CD4-positive, alpha-beta T cell (primary cell): ENCODE measurements around the gene NFIC. TPM values are rescaled to one million over a fixed set of nuclear protein-coding genes. Genes with fewer than 3 reads are reported as not detected.

ENCODE experiments used
- ATAC-seq: fragments of 200-7000 bp; cut with Tn5 transposase; one replicate; pipeline ENCODE4 v1.10.0; 2022; ENCODE audit warnings: mild to moderate bottlenecking; ENCODE audit not compliant: poor library complexity
- CTCF ChIA-PET: fragments of 350-600 bp; sonication (Branson Sonifier 250); formaldehyde crosslinking; loops from one replicate; lab custom pipeline; 2021; ENCODE audit warnings: antibody characterized with exemption, inconsistent platforms; lab: Charles Lee
- POLR2A ChIA-PET: fragments of 350-600 bp; sonication (Branson Sonifier 250); formaldehyde crosslinking; loops from one replicate; lab custom pipeline; 2021; ENCODE audit warnings: antibody characterized with exemption, inconsistent platforms; lab: Charles Lee
- DNase-seq, 14 experiments: peaks; one replicate each; pipeline ENCODE4 v3.0.0-alpha.2; 2013 to 2020; ENCODE audit warnings: mixed read lengths in 2 of 14
- H3K27ac ChIP-seq, 2 donors: one replicate each; pipeline versions ENCODE4 v1.5.1 to v1.7.0; 2013; ENCODE audit warnings: low read length in 2 of 2, low read depth in 1 of 2, mild to moderate bottlenecking in 1 of 2
- H3K27me3 ChIP-seq, 2 experiments: 1 replicate in 1 of 2; 2 replicates in 1 of 2; pipeline versions ENCODE4 v1.6.1 to v1.7.0; 2013; ENCODE audit warnings: low read length in 2 of 2, control low read depth in 1 of 2, mild to moderate bottlenecking in 1 of 2, moderate library complexity in 1 of 2; ENCODE audit not compliant: insufficient read depth in 2 of 2, control insufficient read depth in 1 of 2
- H3K36me3 ChIP-seq: one replicate; pipeline ENCODE4 v1.6.1; 2013; ENCODE audit warnings: low read length, control low read depth; ENCODE audit not compliant: insufficient read depth
- H3K4me1 ChIP-seq: one replicate; pipeline ENCODE4 v1.6.1; 2013; ENCODE audit warnings: low read length, control low read depth; ENCODE audit not compliant: insufficient read depth
- H3K4me3 ChIP-seq: one replicate; pipeline ENCODE4 v1.5.1; 2013; ENCODE audit warnings: mild to moderate bottlenecking, low read length, moderate library complexity
- H3K9me3 ChIP-seq, 2 experiments: 1 replicate in 1 of 2; 2 replicates in 1 of 2; pipeline versions ENCODE4 v1.6.1 to v1.7.0; 2013; ENCODE audit warnings: low read length in 2 of 2, mild to moderate bottlenecking in 2 of 2, control low read depth in 1 of 2, moderate library complexity in 1 of 2; ENCODE audit not compliant: control insufficient read depth in 1 of 2, insufficient read depth in 1 of 2
- H3K27ac Mint-ChIP-seq: one replicate; pipeline ENCODE4 v1.8.0; 2020; ENCODE audit warnings: mixed read lengths
- H3K27me3 Mint-ChIP-seq: one replicate; pipeline ENCODE4 v1.8.0; 2021; ENCODE audit warnings: mixed read lengths
- H3K36me3 Mint-ChIP-seq: one replicate; pipeline ENCODE4 v1.8.0; 2021; ENCODE audit warnings: low read depth, mixed read lengths
- H3K4me1 Mint-ChIP-seq: one replicate; pipeline ENCODE4 v1.8.0; 2021; ENCODE audit warnings: low read depth, mixed read lengths
- H3K4me3 Mint-ChIP-seq: one replicate; pipeline ENCODE4 v1.8.0; 2020; ENCODE audit warnings: mild to moderate bottlenecking, mixed read lengths
- H3K9me3 Mint-ChIP-seq: one replicate; pipeline ENCODE4 v1.8.0; 2020; ENCODE audit warnings: mixed read lengths
- CTCF ChIP-seq: fragments of 200-600 bp; IDR thresholded peaks from one replicate; pipeline ENCODE4 v1.8.0; 2022; ENCODE audit warnings: antibody characterized with exemption, mild to moderate bottlenecking
- intact Hi-C, 2 experiments: fragments of 100-400 bp; cut with DNase I in 1 of 2; cut with micrococcal nuclease in 1 of 2; formaldehyde crosslinking; loops; one replicate each; pipeline versions ENCODE4 v1.15.1 to v1.9.0; 2023 to 2025; cut with DNase I, micrococcal nuclease
- total RNA-seq, 174 experiments: library from RNA in 2 of 174; stranded (reverse) in 2 of 174; gene quantifications; one replicate each; pipeline ENCODE4 v1.2.3 and lab custom pipeline; 2021 to 2026

The NFIC gene
- total RNA-seq, 2 experiments from 2014 or later: 22.1 to 22.2 TPM

GRCh38 chr19:3492131-3492839, 125.9 kb downstream of the NFIC start:
- peaks cover 12% of the 10 kb centered on the region for H3K4me1 ChIP-seq
- H3K27ac ChIP-seq: no peak overlapping the region
- no peaks in the 10 kb centered on the region for H3K9me3 ChIP-seq
- H3K27me3 ChIP-seq: no peaks in the 10 kb centered on the region
- peaks cover 37% of the 10 kb centered on the region for H3K36me3 ChIP-seq
- no peak for DNase-seq
- H3K4me3 Mint-ChIP-seq: no peak overlapping the region
- no peaks in the 10 kb centered on the region for H3K27me3 Mint-ChIP-seq
- peaks cover 44% of the 10 kb centered on the region for H3K36me3 Mint-ChIP-seq
- CTCF ChIA-PET: no interaction called here
- H3K4me3 ChIP-seq: no peak overlapping the region
- no peak overlapping the region for H3K27ac Mint-ChIP-seq
- H3K9me3 Mint-ChIP-seq: no peaks in the 10 kb centered on the region
- no peak for ATAC-seq
- no peak for TF ChIP-seq CTCF
- intact Hi-C loops: no loop called here
- POLR2A ChIA-PET: no interaction called here
- H3K4me1 Mint-ChIP-seq: peaks cover 9% of the 10 kb centered on the region

GRCh38 chr19:3492919-3493318, 126.5 kb downstream of the NFIC start:
- peaks cover 12% of the 10 kb centered on the region for H3K4me1 Mint-ChIP-seq
- no peaks in the 10 kb centered on the region for H3K9me3 ChIP-seq
- ATAC-seq: no peak
- no peak overlapping the region for H3K4me3 ChIP-seq
- intact Hi-C loops: no loop called here
- no peak for TF ChIP-seq CTCF
- DNase-seq: no peak
- H3K27ac Mint-ChIP-seq: no peak overlapping the region
- no peak overlapping the region for H3K4me3 Mint-ChIP-seq
- no peaks in the 10 kb centered on the region for H3K27me3 ChIP-seq
- peaks cover 38% of the 10 kb centered on the region for H3K36me3 ChIP-seq
- H3K9me3 Mint-ChIP-seq: no peaks in the 10 kb centered on the region
- POLR2A ChIA-PET: no interaction called here
- H3K27me3 Mint-ChIP-seq: no peaks in the 10 kb centered on the region
- H3K4me1 ChIP-seq: peaks cover 15% of the 10 kb centered on the region
- H3K27ac ChIP-seq: no peak overlapping the region
- peaks cover 47% of the 10 kb centered on the region for H3K36me3 Mint-ChIP-seq
- CTCF ChIA-PET: no interaction called here

- H3K27me3 ChIP-seq: no peaks in the 10 kb centered on the region
- TF ChIP-seq CTCF: no peak
- peaks cover 38% of the 10 kb centered on the region for H3K36me3 ChIP-seq
- H3K4me1 Mint-ChIP-seq: peaks cover 15% of the 10 kb centered on the region
- H3K4me1 ChIP-seq: peaks cover 15% of the 10 kb centered on the region
- no peaks in the 10 kb centered on the region for H3K9me3 ChIP-seq
- H3K36me3 Mint-ChIP-seq: peaks cover 42% of the 10 kb centered on the region
- H3K27me3 Mint-ChIP-seq: no peaks in the 10 kb centered on the region
- H3K27ac Mint-ChIP-seq: no peak overlapping the region
- intact Hi-C loops: no loop called here
- H3K27ac ChIP-seq: no peak overlapping the region
- DNase-seq (no peak), ATAC-seq (no peak)
- ChIA-PET POLR2A (no interaction called here), CTCF (interaction anchor here (1.4 kb wide), 1 partner anchor 9 kb away, joined by 6 read pairs; no protein-coding TSS in a partner anchor)
- H3K9me3 Mint-ChIP-seq: no peaks in the 10 kb centered on the region
- H3K4me3 ChIP-seq: no peak overlapping the region
- H3K4me3 Mint-ChIP-seq: no peak overlapping the region
These were observed 127.3 kb downstream of the NFIC start for GRCh38 chr19:3493651-3494050.
